ENCODE measurements around the gene FBXW8. TPM values are rescaled to one million over a fixed set of nuclear protein-coding genes. Genes with fewer than 3 reads are reported as not detected.
"Not testable (repeated sequence)": the region's sequence is repeated elsewhere in the genome, so short reads cannot be mapped to it uniquely, and the experiment has no call there.

Gene FBXW8
- total RNA-seq, 2 donors from 2014 or later = 8.6 to 8.7 TPM

- no peaks in the 10 kb centered on the region for H3K9me3 ChIP-seq (ENCODE audit: control insufficient read depth, low read length, poor library complexity, severe bottlenecking)
- no peak for DNase-seq
- H3K4me1 Mint-ChIP-seq = peaks cover 3% of the 10 kb centered on the region
- no peak overlapping the region for H3K4me3 Mint-ChIP-seq
- H3K27ac Mint-ChIP-seq = peak overlapping the region; percentile 76
- ATAC-seq = no peak
- no peaks in the 10 kb centered on the region for H3K36me3 Mint-ChIP-seq (ENCODE audit: low read depth)
- no peaks in the 10 kb centered on the region for H3K27me3 Mint-ChIP-seq
Measured at GRCh38 chr12:117054279-117054678, 143.5 kb downstream of the FBXW8 start.

- H3K27me3 Mint-ChIP-seq; H3K27ac Mint-ChIP-seq; H3K4me1 Mint-ChIP-seq; ATAC-seq; H3K9me3 ChIP-seq (ENCODE audit: control insufficient read depth, low read length, poor library complexity, severe bottlenecking); H3K4me3 Mint-ChIP-seq; H3K36me3 Mint-ChIP-seq (ENCODE audit: low read depth); DNase-seq: not testable (repeated sequence)
Measured at GRCh38 chr12:117057626-117058025, 146.9 kb downstream of the FBXW8 start.

GRCh38 chr12:117058442-117059072 lies 147.8 kb downstream of the FBXW8 start:
- Mint-ChIP-seq H3K36me3 (ENCODE audit: low read depth) (no peaks in the 10 kb centered on the region), H3K27me3 (no peaks in the 10 kb centered on the region), H3K4me1 (peaks cover 18% of the 10 kb centered on the region), H3K4me3 (no peak overlapping the region), H3K27ac (peak overlapping the region; percentile 9)
- H3K9me3 ChIP-seq (ENCODE audit: control insufficient read depth, low read length, poor library complexity, severe bottlenecking) = no peaks in the 10 kb centered on the region
- no peak for ATAC-seq
- no peak for DNase-seq

- DNase-seq (no peak), ATAC-seq (no peak)
- no peaks in the 10 kb centered on the region for H3K9me3 ChIP-seq (ENCODE audit: control insufficient read depth, low read length, poor library complexity, severe bottlenecking)
- H3K4me1 Mint-ChIP-seq = peaks cover 22% of the 10 kb centered on the region
- H3K36me3 Mint-ChIP-seq (ENCODE audit: low read depth) = no peaks in the 10 kb centered on the region
- H3K4me3 Mint-ChIP-seq = no peak overlapping the region
- H3K27ac Mint-ChIP-seq = peak overlapping the region; percentile 9
- H3K27me3 Mint-ChIP-seq = no peaks in the 10 kb centered on the region
Measured at GRCh38 chr12:117059156-117059555, 148.4 kb downstream of the FBXW8 start.

- Mint-ChIP-seq H3K27me3 (no peaks in the 10 kb centered on the region), H3K27ac (peak overlapping the region; percentile 41), H3K4me3 (no peak overlapping the region), H3K4me1 (peaks cover 32% of the 10 kb centered on the region), H3K36me3 (ENCODE audit: low read depth) (no peaks in the 10 kb centered on the region)
- DNase-seq (no peak), ATAC-seq (no peak)
- H3K9me3 ChIP-seq (ENCODE audit: control insufficient read depth, low read length, poor library complexity, severe bottlenecking) = no peaks in the 10 kb centered on the region
Measured at GRCh38 chr12:117060246-117060928, 149.6 kb downstream of the FBXW8 start.

- DNase-seq (no peak), ATAC-seq (no peak)
- Mint-ChIP-seq H3K4me1 (peaks cover 32% of the 10 kb centered on the region), H3K4me3 (no peak overlapping the region), H3K27ac (peak overlapping the region; percentile 41), H3K27me3 (no peaks in the 10 kb centered on the region), H3K36me3 (ENCODE audit: low read depth) (no peaks in the 10 kb centered on the region)
- H3K9me3 ChIP-seq (ENCODE audit: control insufficient read depth, low read length, poor library complexity, severe bottlenecking) = no peaks in the 10 kb centered on the region
Measured at GRCh38 chr12:117060929-117061305, 150.2 kb downstream of the FBXW8 start.

GRCh38 chr12:117061555-117062079 lies 150.9 kb downstream of the FBXW8 start:
- Mint-ChIP-seq H3K27me3 (no peaks in the 10 kb centered on the region), H3K4me1 (peaks cover 32% of the 10 kb centered on the region), H3K27ac (peak overlapping the region; percentile 88), H3K36me3 (ENCODE audit: low read depth) (no peaks in the 10 kb centered on the region), H3K4me3 (no peak overlapping the region)
- no peak for DNase-seq
- no peak for ATAC-seq
- no peaks in the 10 kb centered on the region for H3K9me3 ChIP-seq (ENCODE audit: control insufficient read depth, low read length, poor library complexity, severe bottlenecking)

GRCh38 chr12:117063162-117063911 lies 152.6 kb downstream of the FBXW8 start:
- Mint-ChIP-seq H3K27me3 (no peaks in the 10 kb centered on the region), H3K4me1 (peaks cover 32% of the 10 kb centered on the region), H3K27ac (peak overlapping the region; percentile 88), H3K4me3 (peak overlapping the region; percentile 89), H3K36me3 (ENCODE audit: low read depth) (no peaks in the 10 kb centered on the region)
- H3K9me3 ChIP-seq (ENCODE audit: control insufficient read depth, low read length, poor library complexity, severe bottlenecking) = no peaks in the 10 kb centered on the region
- ATAC-seq (peak; percentile 78), DNase-seq (no peak)

GRCh38 chr12:117064049-117064448 lies 153.3 kb downstream of the FBXW8 start:
- H3K36me3 Mint-ChIP-seq (ENCODE audit: low read depth) = no peaks in the 10 kb centered on the region
- H3K4me3 Mint-ChIP-seq = peak overlapping the region; percentile 89
- ATAC-seq (no peak), DNase-seq (no peak)
- no peaks in the 10 kb centered on the region for H3K9me3 ChIP-seq (ENCODE audit: control insufficient read depth, low read length, poor library complexity, severe bottlenecking)
- H3K4me1 Mint-ChIP-seq = peaks cover 32% of the 10 kb centered on the region
- H3K27me3 Mint-ChIP-seq = no peaks in the 10 kb centered on the region
- H3K27ac Mint-ChIP-seq = peak overlapping the region; percentile 88

GRCh38 chr12:117064596-117064995 lies 153.8 kb downstream of the FBXW8 start:
- peak overlapping the region; percentile 88 for H3K27ac Mint-ChIP-seq
- no peaks in the 10 kb centered on the region for H3K9me3 ChIP-seq (ENCODE audit: control insufficient read depth, low read length, poor library complexity, severe bottlenecking)
- no peaks in the 10 kb centered on the region for H3K36me3 Mint-ChIP-seq (ENCODE audit: low read depth)
- DNase-seq (no peak), ATAC-seq (no peak)
- H3K4me1 Mint-ChIP-seq = peaks cover 32% of the 10 kb centered on the region
- no peak overlapping the region for H3K4me3 Mint-ChIP-seq
- no peaks in the 10 kb centered on the region for H3K27me3 Mint-ChIP-seq

- DNase-seq (no peak), ATAC-seq (no peak)
- Mint-ChIP-seq H3K36me3 (ENCODE audit: low read depth) (peaks cover 2% of the 10 kb centered on the region), H3K27ac (no peak overlapping the region), H3K4me1 (peaks cover 29% of the 10 kb centered on the region), H3K27me3 (no peaks in the 10 kb centered on the region), H3K4me3 (no peak overlapping the region)
- H3K9me3 ChIP-seq (ENCODE audit: control insufficient read depth, low read length, poor library complexity, severe bottlenecking) = no peaks in the 10 kb centered on the region
Measured at GRCh38 chr12:117067016-117067415, 156.3 kb downstream of the FBXW8 start.

GRCh38 chr12:117067638-117068037 lies 156.9 kb downstream of the FBXW8 start:
- no peak for DNase-seq
- Mint-ChIP-seq H3K4me3 (no peak overlapping the region), H3K27ac (no peak overlapping the region), H3K4me1 (peaks cover 27% of the 10 kb centered on the region), H3K36me3 (ENCODE audit: low read depth) (peaks cover 2% of the 10 kb centered on the region), H3K27me3 (no peaks in the 10 kb centered on the region)
- no peaks in the 10 kb centered on the region for H3K9me3 ChIP-seq (ENCODE audit: control insufficient read depth, low read length, poor library complexity, severe bottlenecking)
- no peak for ATAC-seq

GRCh38 chr12:117068492-117068891 lies 157.7 kb downstream of the FBXW8 start:
- no peaks in the 10 kb centered on the region for H3K9me3 ChIP-seq (ENCODE audit: control insufficient read depth, low read length, poor library complexity, severe bottlenecking)
- DNase-seq (no peak), ATAC-seq (no peak)
- H3K36me3 Mint-ChIP-seq (ENCODE audit: low read depth) = peaks cover 2% of the 10 kb centered on the region
- no peak overlapping the region for H3K4me3 Mint-ChIP-seq
- no peaks in the 10 kb centered on the region for H3K27me3 Mint-ChIP-seq
- no peak overlapping the region for H3K27ac Mint-ChIP-seq
- H3K4me1 Mint-ChIP-seq = peaks cover 19% of the 10 kb centered on the region
